Measurements from ENCODE around the gene MCRS1. TPM values are rescaled to one million over a fixed set of nuclear protein-coding genes. Genes with fewer than 3 reads are reported as not detected.

MCRS1 gene
- total RNA-seq, 4 donors from 2014 or later = 43.7 to 71.9 (median 56.4) TPM

DNA sequence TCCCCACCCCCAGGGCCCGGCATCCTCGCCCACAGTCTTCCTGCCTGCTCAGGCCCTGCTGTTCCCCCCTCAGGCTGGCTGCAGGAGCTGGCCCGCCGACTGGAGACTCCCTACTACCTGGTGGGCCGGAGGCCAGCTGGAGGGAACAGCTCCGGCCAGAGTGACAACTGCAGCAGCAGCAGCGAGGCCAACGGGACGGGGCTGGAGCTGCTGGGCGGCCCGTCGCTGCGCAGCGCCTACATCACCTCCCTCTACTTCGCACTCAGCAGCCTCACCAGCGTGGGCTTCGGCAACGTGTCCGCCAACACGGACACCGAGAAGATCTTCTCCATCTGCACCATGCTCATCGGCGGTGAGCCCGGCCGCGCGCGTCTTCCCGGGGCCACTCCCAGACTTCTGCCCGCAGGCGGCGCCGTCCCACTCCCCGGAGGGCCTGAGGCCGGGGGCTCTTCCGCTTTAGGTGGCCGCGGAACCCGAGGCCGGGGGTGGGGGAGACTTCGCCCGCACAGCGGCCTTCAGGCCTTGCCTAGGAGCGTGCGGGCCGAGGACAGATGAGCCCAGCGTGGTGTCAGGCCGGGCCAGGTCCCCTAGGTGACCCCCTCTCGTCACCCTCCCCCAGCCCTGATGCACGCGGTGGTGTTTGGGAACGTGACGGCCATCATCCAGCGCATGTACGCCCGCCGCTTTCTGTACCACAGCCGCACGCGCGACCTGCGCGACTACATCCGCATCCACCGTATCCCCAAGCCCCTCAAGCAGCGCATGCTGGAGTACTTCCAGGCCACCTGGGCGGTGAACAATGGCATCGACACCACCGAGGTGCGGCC lies 18.9 kb downstream of the MCRS1 start:
- 13% methylated on average over 47 of the region's 70 CpGs for WGBS
- H3K9me3 ChIP-seq = no peaks in the 10 kb centered on the region
- peak overlapping the region; percentile 45 to 57 (median 49) for H3K4me3 ChIP-seq
- H3K27ac ChIP-seq (replicated peaks in 1 of 4) = no peak overlapping the region
- intact Hi-C loops (cut with DNase I) = no loop called here
- H3K4me1 ChIP-seq = peaks cover 13 to 18% (median 16%) of the 10 kb centered on the region in 4 donors
- H3K27me3 ChIP-seq = peaks cover 0 to 61% (median 5%) of the 10 kb centered on the region in 4 donors
- DNase-seq (ENCODE audit: extremely low spot score) = no peak
- TF ChIP-seq CTCF (IDR thresholded peaks at IDR 0.05) (peak; percentile 29 to 56 (median 45)), POLR2A (IDR thresholded peaks at IDR 0.05; ENCODE audit: low read depth) (no peak)
- H3K36me3 ChIP-seq = no peaks in the 10 kb centered on the region

DNA sequence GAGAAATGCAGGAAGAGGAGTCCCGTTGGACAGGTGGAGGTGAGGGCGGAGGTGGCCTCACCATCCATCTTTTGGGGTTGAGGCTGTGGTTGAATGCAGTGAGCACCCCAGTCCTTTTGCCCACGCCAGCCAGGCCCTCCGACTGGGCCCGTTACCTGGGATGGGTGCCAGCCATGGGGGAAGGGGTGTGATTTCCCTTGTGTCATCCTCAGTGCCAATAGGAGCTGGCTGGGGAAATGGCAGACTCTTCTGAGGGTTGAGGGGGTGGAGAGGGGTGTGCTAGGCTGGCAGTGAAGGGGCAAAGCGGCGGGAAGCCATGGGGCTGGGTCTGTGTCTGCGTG lies 19.5 kb downstream of the MCRS1 start:
- no peaks in the 10 kb centered on the region for H3K36me3 ChIP-seq
- H3K27ac ChIP-seq (replicated peaks in 1 of 4) = no peak overlapping the region
- H3K27me3 ChIP-seq = peaks cover 0 to 64% (median 5%) of the 10 kb centered on the region in 4 donors
- 58% methylated on average over 5 of the region's 8 CpGs for WGBS
- DNase-seq (ENCODE audit: extremely low spot score) = no peak
- intact Hi-C loops (cut with DNase I) = no loop called here
- H3K4me3 ChIP-seq = peak overlapping the region; percentile 45 to 57 (median 49)
- H3K4me1 ChIP-seq = peaks cover 13 to 18% (median 16%) of the 10 kb centered on the region in 4 donors
- no peaks in the 10 kb centered on the region for H3K9me3 ChIP-seq
- no peak for TF ChIP-seq EP300 (IDR thresholded peaks at IDR 0.05)
- TF ChIP-seq POLR2A (IDR thresholded peaks at IDR 0.05; ENCODE audit: low read depth) = no peak
- no peak for TF ChIP-seq CTCF (IDR thresholded peaks at IDR 0.05)
- no peak for TF ChIP-seq POLR2AphosphoS5 (IDR thresholded peaks at IDR 0.05)

DNA sequence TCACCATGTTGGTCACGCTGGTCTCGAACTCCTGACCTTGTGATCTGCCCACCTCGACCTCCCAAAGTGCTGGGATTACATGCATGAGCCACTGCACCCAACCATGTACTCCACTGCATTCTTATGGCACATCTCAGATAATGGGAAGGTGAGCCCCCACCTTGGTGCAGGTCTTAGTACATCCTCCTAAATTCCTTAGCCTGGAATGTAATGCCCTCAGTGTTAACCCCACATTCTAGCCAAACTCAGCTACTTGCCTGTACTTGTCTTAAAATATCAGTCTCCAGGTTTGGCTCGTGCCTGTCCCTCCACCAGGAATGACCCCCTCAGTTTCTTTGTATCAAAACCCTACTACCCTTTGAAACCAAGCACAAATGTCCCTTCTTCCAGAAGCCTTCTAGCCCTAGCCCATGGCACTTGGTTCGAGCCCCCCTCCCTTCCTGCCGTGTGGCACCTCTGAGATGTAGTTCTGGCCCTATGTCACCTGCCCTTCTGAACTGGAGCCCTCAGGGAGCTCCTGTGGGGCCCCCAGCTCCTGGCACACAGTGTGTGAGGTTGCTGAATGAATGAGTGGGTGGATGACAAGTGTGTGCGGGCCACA lies 20.8 kb downstream of the MCRS1 start:
- Histone ChIP-seq H3K4me3 (no peak overlapping the region), H3K27ac (replicated peaks in 1 of 4) (no peak overlapping the region), H3K4me1 (peaks cover 12 to 18% (median 14%) of the 10 kb centered on the region in 4 donors), H3K36me3 (no peaks in the 10 kb centered on the region), H3K9me3 (no peaks in the 10 kb centered on the region), H3K27me3 (peaks cover 0 to 69% (median 5%) of the 10 kb centered on the region in 4 donors)
- 87% methylated on average over 7 of the region's 7 CpGs for WGBS
- intact Hi-C loops (cut with DNase I) = no loop called here
- TF ChIP-seq EP300 (IDR thresholded peaks at IDR 0.05) (no peak), POLR2AphosphoS5 (IDR thresholded peaks at IDR 0.05) (no peak)
- DNase-seq (ENCODE audit: extremely low spot score) = no peak

GRCh38 chr12:49546481-49546880 lies 21.5 kb downstream of the MCRS1 start:
- Histone ChIP-seq H3K9me3 (no peaks in the 10 kb centered on the region), H3K4me1 (peaks cover 12 to 18% (median 14%) of the 10 kb centered on the region in 4 donors), H3K27me3 (peaks cover 0 to 69% (median 5%) of the 10 kb centered on the region in 4 donors), H3K36me3 (no peaks in the 10 kb centered on the region), H3K4me3 (no peak overlapping the region), H3K27ac (replicated peaks in 1 of 4) (no peak overlapping the region)
- WGBS = 80% methylated on average over 3 of the region's 3 CpGs
- TF ChIP-seq CTCF (IDR thresholded peaks at IDR 0.05) = no peak
- no peak for TF ChIP-seq POLR2AphosphoS5 (IDR thresholded peaks at IDR 0.05)
- intact Hi-C loops (cut with DNase I) = no loop called here
- DNase-seq (ENCODE audit: extremely low spot score) = no peak

GRCh38 chr12:49545815-49546214 lies 22.1 kb downstream of the MCRS1 start:
- Histone ChIP-seq H3K27me3 (peaks cover 0 to 69% (median 5%) of the 10 kb centered on the region in 4 donors), H3K36me3 (no peaks in the 10 kb centered on the region), H3K27ac (replicated peaks in 1 of 4) (no peak overlapping the region), H3K4me3 (no peak overlapping the region), H3K4me1 (peaks cover 12 to 18% (median 14%) of the 10 kb centered on the region in 4 donors), H3K9me3 (no peaks in the 10 kb centered on the region)
- DNase-seq (ENCODE audit: extremely low spot score) = no peak
- WGBS = 90% methylated on average over 4 of the region's 4 CpGs
- intact Hi-C loops (cut with DNase I) = no loop called here
- TF ChIP-seq POLR2AphosphoS5 (IDR thresholded peaks at IDR 0.05) (no peak), POLR2A (IDR thresholded peaks at IDR 0.05; ENCODE audit: low read depth) (no peak), CTCF (IDR thresholded peaks at IDR 0.05) (no peak), EP300 (IDR thresholded peaks at IDR 0.05) (no peak)
